ENCODE measurements around the gene KPNA2.

KPNA2 gene

GRCh38 chr17:68095205-68095811, 59.8 kb downstream of the KPNA2 start:
- in situ Hi-C loops (cut with HindIII; ENCODE audit: low sequenced_read_pairs): no loop called here

- in situ Hi-C loops (cut with HindIII; ENCODE audit: low sequenced_read_pairs): no loop called here
These were observed 60.6 kb downstream of the KPNA2 start for GRCh38 chr17:68096111-68096510.
